Measurements from ENCODE around the gene HEBP2. TPM values are rescaled to one million over a fixed set of nuclear protein-coding genes. Genes with fewer than 3 reads are reported as not detected.

Gene HEBP2
- total RNA-seq, 4 donors from 2014 or later = 71.1 to 105 (median 77.8) TPM

GRCh38 chr6:138377042-138377441 lies 27.0 kb upstream of the HEBP2 start:
- Histone ChIP-seq H3K9me3 (no peaks in the 10 kb centered on the region), H3K27me3 (no peaks in the 10 kb centered on the region), H3K4me1 (no peaks in the 10 kb centered on the region), H3K4me3 (no peak overlapping the region), H3K36me3 (no peaks in the 10 kb centered on the region), H3K27ac (no peak overlapping the region)
- TF ChIP-seq POLR2AphosphoS5 (IDR thresholded peaks at IDR 0.05) (no peak), CTCF (IDR thresholded peaks at IDR 0.05) (no peak), EP300 (IDR thresholded peaks at IDR 0.05) (no peak), POLR2A (IDR thresholded peaks at IDR 0.05) (no peak)
- no peak for ATAC-seq

GRCh38 chr6:138377844-138378243 lies 26.2 kb upstream of the HEBP2 start, which contains the start of gene SMIM28:
SMIM28 (plus strand) TSS chr6:138377905; CDS start chr6:138378073, 168 bp downstream.
- ATAC-seq = no peak
- Histone ChIP-seq H3K27ac (no peak within 1 kb of the TSS), H3K4me1 (no peaks in the 10 kb centered on the region), H3K9me3 (no peaks in the 10 kb centered on the region), H3K27me3 (no peaks in the 10 kb centered on the region), H3K4me3 (no peak within 1 kb of the TSS), H3K36me3 (no peaks in the 10 kb centered on the region)
- TF ChIP-seq POLR2A (IDR thresholded peaks at IDR 0.05) (no peak), EP300 (IDR thresholded peaks at IDR 0.05) (no peak), CTCF (IDR thresholded peaks at IDR 0.05) (no peak), POLR2AphosphoS5 (IDR thresholded peaks at IDR 0.05) (no peak)
- 90 to 100% methylated on average over 1 to 2 of the region's 6 CpGs for WGBS, 2 donors (ENCODE audit: low coverage in 1 of 2)

GRCh38 chr6:138378463-138378862 lies 25.6 kb upstream of the HEBP2 start:
- no peaks in the 10 kb centered on the region for H3K9me3 ChIP-seq
- H3K36me3 ChIP-seq = no peaks in the 10 kb centered on the region
- ATAC-seq = no peak
- TF ChIP-seq POLR2A (IDR thresholded peaks at IDR 0.05) (no peak), CTCF (IDR thresholded peaks at IDR 0.05) (no peak), EP300 (IDR thresholded peaks at IDR 0.05) (no peak), POLR2AphosphoS5 (IDR thresholded peaks at IDR 0.05) (no peak)
- no peak overlapping the region for H3K4me3 ChIP-seq
- H3K4me1 ChIP-seq = no peaks in the 10 kb centered on the region
- WGBS, 2 donors (ENCODE audit: low coverage in 1 of 2) = 64 to 67% methylated on average over 4 of the region's 4 CpGs
- H3K27ac ChIP-seq = no peak overlapping the region
- no peaks in the 10 kb centered on the region for H3K27me3 ChIP-seq

DNA sequence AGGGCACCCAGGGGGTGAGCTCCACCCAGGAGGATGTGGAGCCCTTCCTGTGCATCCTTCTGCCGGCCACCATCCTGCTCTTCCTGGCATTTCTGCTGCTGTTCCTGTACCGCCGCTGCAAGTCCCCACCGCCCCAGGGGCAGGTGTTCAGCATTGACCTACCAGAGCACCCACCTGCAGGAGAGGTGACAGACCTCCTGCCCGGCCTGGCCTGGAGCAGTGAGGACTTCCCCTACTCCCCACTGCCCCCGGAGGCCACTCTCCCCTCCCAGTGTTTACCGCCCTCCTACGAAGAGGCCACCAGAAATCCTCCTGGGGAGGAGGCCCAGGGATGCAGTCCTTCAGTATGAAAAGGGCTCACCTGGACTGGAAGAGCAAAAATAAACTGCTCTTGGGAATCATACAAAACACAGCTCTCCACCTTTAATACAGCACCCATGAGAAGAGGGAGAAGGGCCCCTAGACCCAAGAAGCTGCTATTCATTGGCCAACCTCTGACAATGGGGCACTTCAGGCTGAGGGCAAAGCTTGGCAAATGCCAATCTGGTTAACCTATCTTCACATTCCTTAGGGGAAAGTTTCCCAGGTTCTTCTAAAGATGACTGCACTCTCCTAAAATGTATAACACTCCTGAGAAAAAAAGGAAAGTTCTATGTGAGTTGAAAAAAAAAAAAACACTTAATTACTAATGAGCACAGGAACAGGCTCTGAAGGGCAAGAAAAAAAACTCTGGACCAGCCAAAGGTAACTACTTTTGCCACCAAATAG lies 21.3 kb upstream of the HEBP2 start:
- 43 to 67% methylated on average over 1 to 3 of the region's 8 CpGs for WGBS, 2 donors (ENCODE audit: low coverage in 1 of 2)
- Histone ChIP-seq H3K4me3 (no peak overlapping the region), H3K36me3 (no peaks in the 10 kb centered on the region), H3K27ac (no peak overlapping the region), H3K9me3 (no peaks in the 10 kb centered on the region), H3K4me1 (no peaks in the 10 kb centered on the region), H3K27me3 (no peaks in the 10 kb centered on the region)
- TF ChIP-seq POLR2A (IDR thresholded peaks at IDR 0.05) = no peak
- TF ChIP-seq POLR2AphosphoS5 (IDR thresholded peaks at IDR 0.05) = no peak
- no peak for TF ChIP-seq EP300 (IDR thresholded peaks at IDR 0.05)
- TF ChIP-seq CTCF (IDR thresholded peaks at IDR 0.05) = no peak
- no peak for ATAC-seq

- no peak for ATAC-seq
- no peaks in the 10 kb centered on the region for H3K36me3 ChIP-seq
- WGBS, 2 donors (ENCODE audit: low coverage in 1 of 2) = 61 to 74% methylated on average over 3 of the region's 3 CpGs
- H3K4me3 ChIP-seq = no peak overlapping the region
- no peaks in the 10 kb centered on the region for H3K27me3 ChIP-seq
- no peak overlapping the region for H3K27ac ChIP-seq
- no peaks in the 10 kb centered on the region for H3K9me3 ChIP-seq
- no peak for TF ChIP-seq POLR2AphosphoS5 (IDR thresholded peaks at IDR 0.05)
- TF ChIP-seq CTCF (IDR thresholded peaks at IDR 0.05) = no peak
- no peak for TF ChIP-seq POLR2A (IDR thresholded peaks at IDR 0.05)
- no peak for TF ChIP-seq EP300 (IDR thresholded peaks at IDR 0.05)
- no peaks in the 10 kb centered on the region for H3K4me1 ChIP-seq
These were observed 20.2 kb upstream of the HEBP2 start for GRCh38 chr6:138383776-138384175.

Data from gastroesophageal sphincter (tissue), 4 donors.